ENCODE results near the gene MTMR2.
A peak's percentile ranks its signal among the peaks of the same experiment; 100 is the strongest.
"Not testable (repeated sequence)": the region's sequence is repeated elsewhere in the genome, so short reads cannot be mapped to it uniquely, and the experiment has no call there.

MTMR2 gene

GRCh38 chr11:95816037-95816436, 107.9 kb downstream of the MTMR2 start:
- DNase-seq (ENCODE audit: low spot score): no peak

DNA sequence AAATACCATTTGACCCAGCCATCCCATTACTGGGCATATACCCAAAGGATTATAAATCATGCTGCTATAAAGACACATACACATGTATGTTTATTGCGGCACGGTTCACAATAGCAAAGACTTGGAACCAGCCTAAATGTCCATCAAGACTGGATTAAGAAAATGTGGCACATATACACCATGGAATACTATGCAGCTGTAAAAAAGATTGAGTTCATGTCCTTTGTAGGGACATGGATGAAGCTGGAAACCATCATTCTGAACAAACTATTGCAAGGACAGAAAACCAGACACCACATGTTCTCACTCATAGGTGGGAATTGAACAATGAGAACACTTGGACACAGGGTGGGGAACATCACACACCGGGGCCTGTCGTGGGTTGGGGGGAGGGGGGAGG, 112.9 kb downstream of the MTMR2 start:
- not testable (repeated sequence) for DNase-seq (ENCODE audit: low spot score)

DNA sequence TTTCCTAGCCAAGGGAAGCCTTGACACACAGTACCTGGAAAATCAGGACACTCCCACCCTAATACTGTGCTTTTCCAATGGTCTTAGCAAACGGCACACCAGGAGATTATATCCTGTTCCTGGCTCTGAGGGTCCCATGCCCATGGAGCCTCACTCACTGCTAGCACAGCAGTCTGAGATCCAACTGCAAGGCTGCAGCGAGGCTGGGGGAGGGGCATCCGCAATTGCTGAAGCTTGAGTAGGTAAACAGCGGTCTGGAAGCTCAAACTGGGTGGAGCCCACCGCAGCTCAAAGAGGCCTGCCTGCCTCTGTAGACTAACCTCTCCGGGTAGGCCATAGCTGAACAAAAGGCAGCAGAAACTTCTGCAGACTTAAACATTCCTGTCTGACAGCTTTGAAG, 117.4 kb downstream of the MTMR2 start:
- not testable (repeated sequence) for DNase-seq (ENCODE audit: low spot score)

- DNase-seq (ENCODE audit: low spot score): no peak
Measured at GRCh38 chr11:95805869-95806268, 118.0 kb downstream of the MTMR2 start.

DNA sequence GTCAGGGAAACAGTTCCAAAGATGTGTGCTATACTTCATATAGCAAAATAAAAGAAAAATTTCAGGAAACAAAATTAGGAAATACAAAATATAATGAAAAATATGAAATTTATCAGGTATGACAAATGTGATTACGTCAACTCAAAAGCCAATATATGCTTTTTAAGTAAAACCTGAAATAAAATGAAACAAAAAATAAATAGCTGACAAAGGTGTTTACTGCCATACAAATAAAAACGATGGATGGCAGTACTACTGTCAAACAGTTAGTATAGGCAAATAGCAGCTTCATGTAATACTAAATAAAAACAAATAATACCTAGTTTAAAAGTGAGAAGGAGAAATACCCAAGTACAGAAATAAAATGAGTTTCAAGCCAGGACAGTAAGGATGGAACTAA, 119.9 kb downstream of the MTMR2 start:
- no peak for DNase-seq (ENCODE audit: low spot score)

DNA sequence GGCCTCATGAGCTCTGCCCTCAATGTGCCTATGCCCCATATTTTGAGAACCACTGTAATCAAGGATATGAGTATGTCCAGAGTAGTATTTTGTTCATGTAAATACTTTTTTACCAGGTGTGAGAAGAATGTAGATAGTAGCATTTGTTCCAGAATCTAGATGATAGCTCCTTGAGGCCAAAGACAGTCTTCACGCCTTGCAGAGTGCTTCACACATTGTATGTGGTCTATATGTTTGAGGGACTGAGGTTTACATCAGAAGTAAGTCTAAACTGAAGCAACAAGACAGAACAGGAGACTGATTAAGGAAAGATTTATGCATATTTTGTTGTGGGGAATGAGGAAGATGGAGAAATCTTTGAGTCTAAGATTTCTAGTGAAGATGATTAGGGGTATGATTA, 121.1 kb downstream of the MTMR2 start:
- no peak for DNase-seq (ENCODE audit: low spot score)

DNA sequence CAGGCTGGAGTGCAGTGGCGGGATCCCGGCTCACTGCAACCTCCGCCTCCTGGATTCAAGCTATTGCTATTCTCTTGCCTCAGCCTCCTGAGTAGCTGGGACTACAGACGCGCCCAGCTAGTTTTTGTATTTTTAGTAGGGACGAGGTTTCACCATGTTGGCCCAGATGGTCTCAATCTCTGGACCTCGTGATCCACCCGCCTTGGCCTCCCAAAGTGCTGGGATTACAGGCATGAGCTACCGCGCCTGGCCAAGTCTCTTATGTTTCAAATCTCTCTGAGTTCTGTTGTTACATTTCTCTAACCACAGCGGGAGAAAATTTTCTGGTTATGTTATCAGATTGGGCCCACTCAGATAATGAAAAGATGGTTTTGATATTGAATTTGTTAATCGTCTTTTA, 123.5 kb downstream of the MTMR2 start:
- no peak for DNase-seq (ENCODE audit: low spot score)

DNA sequence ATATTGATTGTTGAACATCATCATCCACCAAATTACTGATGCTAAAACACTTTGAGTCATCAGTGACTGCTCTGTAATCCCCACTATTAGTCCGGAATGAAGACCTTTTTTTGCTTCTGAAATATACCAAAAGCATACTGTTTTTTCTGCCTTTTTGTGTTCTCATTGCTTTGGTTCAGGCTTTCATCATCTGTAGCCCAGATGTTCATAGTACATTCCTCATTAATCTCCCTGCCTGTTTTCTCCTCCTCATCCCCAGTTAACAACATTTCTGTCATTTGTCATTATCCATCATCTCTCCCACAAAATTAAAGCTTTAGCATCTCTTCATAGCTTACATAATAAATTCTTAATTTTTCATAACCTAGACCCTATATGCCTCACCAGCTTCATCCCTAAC, 124.4 kb downstream of the MTMR2 start:
- DNase-seq (ENCODE audit: low spot score): no peak

DNA sequence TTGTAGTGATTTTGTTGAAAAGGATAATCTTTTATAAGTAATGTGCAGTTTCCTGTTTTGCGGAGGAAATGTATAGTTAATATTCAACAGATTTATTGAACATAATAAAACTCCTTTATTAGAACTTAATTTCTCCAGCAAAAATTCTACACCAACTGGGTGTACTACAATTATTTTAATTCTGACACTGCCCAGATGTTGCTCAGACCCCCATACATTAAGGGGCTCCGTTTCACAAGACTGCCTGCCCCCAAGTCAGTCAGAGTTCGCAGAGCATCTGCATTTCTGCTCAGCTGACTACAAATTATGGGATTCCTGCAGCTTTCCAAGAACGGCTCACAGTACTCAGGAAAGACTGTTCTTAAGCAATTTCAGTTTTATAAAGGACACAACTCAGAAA, 127.4 kb downstream of the MTMR2 start:
- DNase-seq (ENCODE audit: low spot score): no peak

GRCh38 chr11:95795627-95796295, 128.1 kb downstream of the MTMR2 start:
- no peak for DNase-seq (ENCODE audit: low spot score)

DNA sequence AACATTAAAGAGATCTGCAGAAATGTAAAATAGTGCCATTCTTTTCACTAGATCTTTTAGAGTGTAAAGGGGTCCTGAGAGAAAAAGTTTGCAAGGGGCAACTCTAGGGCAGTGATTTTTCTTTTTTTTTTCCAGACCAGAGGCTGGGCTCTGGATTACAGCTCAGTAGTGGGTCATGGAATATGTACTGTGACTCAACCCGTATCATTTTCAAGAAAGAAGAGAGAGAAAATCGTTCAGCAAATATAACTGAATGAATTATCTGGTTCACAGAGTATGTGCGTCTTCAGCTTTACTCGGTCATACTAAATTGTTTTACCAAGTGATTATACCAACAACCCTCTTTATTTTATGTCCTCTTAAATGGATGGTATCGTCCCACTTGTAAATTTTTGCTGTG, 129.8 kb downstream of the MTMR2 start:
- no peak for DNase-seq (ENCODE audit: low spot score)

DNA sequence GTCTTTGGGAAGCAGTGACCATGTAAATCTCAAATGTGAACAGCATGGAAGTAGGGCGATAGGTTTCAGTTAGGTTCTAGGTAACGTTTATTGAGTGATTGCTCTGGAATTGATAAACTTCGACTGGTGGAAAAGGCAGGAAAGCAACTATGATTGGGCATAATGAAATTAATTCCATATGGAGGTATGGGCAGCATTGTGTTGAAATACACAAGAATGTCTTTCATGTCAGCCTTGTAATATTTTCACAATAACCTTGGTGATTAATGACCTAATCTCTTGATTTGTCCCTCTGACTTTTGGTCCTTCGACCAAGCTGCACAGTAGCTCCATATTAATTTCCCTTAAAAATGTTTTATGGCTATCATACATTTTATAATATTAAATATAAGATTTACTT, 130.8 kb downstream of the MTMR2 start:
- DNase-seq (ENCODE audit: low spot score): no peak

- DNase-seq (ENCODE audit: low spot score): no peak
Measured at GRCh38 chr11:95792700-95793099, 131.2 kb downstream of the MTMR2 start.

DNA sequence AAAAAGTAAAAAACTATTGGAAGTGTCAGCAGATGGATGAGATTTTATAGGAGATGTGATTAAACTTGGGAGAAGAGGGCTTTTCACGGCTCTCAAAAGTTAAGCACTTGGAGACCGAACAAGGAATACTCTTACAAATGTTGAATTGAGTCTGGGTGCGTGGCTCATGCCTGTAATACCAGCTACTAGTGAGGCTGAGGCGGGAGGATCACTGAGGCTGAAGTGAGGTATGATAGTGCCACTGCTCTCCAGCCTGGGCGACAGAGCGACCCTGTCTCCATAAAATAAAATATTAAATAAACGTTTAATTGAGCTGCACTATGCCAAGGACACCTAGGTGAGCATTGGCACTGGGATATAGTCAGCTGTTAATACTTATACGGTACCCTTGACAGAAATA, 131.7 kb downstream of the MTMR2 start:
- DNase-seq (ENCODE audit: low spot score): no peak

- DNase-seq (ENCODE audit: low spot score): no peak
Measured at GRCh38 chr11:95791709-95792033, 132.2 kb downstream of the MTMR2 start.

DNA sequence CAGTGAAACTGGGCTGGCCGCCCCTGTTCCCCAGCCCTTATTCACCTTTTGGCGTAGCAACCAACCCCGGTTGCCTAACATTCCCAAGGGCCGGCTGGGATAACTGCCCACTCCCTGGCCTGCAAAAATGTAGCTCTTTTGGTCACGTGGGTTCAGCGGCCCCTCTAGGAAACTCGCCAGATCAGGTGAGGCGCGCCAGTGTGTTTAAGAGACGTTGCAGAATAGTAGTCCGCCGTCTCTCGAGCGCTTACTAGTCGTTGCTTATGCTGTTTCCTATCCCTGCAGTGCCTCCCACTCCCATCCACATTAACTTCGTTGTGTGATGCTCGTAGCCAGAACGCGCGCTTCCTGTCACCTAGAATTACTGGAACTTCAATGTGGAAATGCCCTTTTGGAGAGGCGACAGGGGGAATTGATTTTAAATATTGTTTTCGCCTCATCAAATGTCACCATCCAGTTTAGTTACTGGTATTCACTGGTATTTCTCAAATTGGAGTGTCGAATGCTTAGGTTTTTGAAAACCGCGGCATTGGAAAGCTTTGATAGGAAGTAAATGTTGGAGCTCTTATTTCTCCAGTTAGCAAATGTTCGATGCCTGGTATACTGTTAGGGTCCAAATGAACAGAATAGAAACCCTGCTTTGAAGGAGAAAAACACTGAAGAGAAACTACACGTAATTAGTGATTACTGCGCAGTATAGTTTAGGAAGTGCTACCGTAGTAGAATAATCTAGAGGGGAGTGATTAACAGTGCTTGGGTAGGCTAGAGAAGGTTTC, 132.8 kb downstream of the MTMR2 start:
- peak; percentile 36 for DNase-seq (ENCODE audit: low spot score)

- peak; percentile 95 for DNase-seq (ENCODE audit: low spot score)
Measured at GRCh38 chr11:95790123-95790932, 133.6 kb downstream of the MTMR2 start, which contains the start of gene CEP57. Gene CEP57 (plus strand): TSS chr11:95790498. CDS start chr11:95790699, 201 bp downstream.

GRCh38 chr11:95789506-95790122, 134.3 kb downstream of the MTMR2 start, which contains the start of gene FAM76B:
Gene FAM76B (minus strand): TSS chr11:95789782. CDS start chr11:95789478, 304 bp downstream.
- DNase-seq (ENCODE audit: low spot score): peak; percentile 97

DNA sequence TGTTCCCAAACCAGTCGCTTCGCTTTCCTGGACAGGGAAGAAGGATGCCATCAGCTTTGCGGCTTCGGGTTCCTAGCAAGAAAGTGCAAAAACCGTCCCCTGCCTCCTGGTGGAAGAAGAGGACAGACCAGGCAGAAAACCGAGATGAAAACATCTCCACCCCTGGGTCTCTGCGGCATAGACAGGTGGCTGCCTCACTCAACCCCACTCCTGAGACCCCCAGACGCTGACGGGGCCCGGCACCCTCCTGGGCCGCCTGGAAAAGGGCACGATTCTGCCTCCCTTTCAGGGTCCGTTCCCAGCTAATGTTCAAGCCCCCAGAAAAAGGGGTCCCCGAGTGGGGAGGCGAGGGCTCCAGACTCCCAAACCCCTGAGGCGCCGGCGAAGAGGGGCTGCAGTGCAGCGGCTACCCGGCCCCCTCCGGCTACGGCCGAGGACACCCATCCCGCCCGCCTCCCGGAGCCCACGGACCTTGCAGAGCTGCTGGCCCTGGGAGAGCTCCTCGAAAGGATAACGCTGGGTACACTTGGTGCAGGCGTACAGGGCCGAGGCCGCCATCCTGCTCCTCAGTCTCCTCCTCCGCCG, 134.9 kb downstream of the MTMR2 start:
- DNase-seq (ENCODE audit: low spot score): peak; percentile 45

Measured in kidney capillary endothelial cell (primary cell).